Renal cortex interstitium (tissue), 11 donors: ENCODE results near the gene ARFGEF3. TPM values are rescaled to one million over a fixed set of nuclear protein-coding genes. Genes with fewer than 3 reads are reported as not detected.
"Not testable (repeated sequence)": the region's sequence is repeated elsewhere in the genome, so short reads cannot be mapped to it uniquely, and the experiment has no call there.

Source experiments
- DNase-seq, 11 donors: peaks; one replicate each; pipeline ENCODE4 v3.0.0-alpha.2; 2013; ENCODE audit warnings: low read depth in 9 of 11, low spot score in 4 of 11; ENCODE audit errors: extremely low read depth in 1 of 11
- polyA plus RNA-seq, 3 donors: library from polyadenylated mRNA; unstranded; fragments of 120-200 nt; gene quantifications; one replicate each; pipeline ENCODE4 v1.2.1, GENCODE V29; 2013; ENCODE audit not compliant: insufficient read length in 3 of 3

ARFGEF3 gene
- polyA plus RNA-seq, 3 donors, result 6.1 to 6.8 (median 6.7) TPM

- no peak for DNase-seq
Measured at GRCh38 chr6:138258991-138259390, 97.3 kb downstream of the ARFGEF3 start.

- no peak for DNase-seq
Measured at GRCh38 chr6:138261116-138261780, 99.5 kb downstream of the ARFGEF3 start.

GRCh38 chr6:138263963-138264362 is 102.2 kb downstream of the ARFGEF3 start:
- no peak for DNase-seq

- DNase-seq, result no peak
Measured at GRCh38 chr6:138264372-138264880, 102.7 kb downstream of the ARFGEF3 start.

- DNase-seq, result no peak
Measured at GRCh38 chr6:138266095-138266494, 104.4 kb downstream of the ARFGEF3 start.

- DNase-seq, result no peak
Measured at GRCh38 chr6:138267971-138268895, 106.5 kb downstream of the ARFGEF3 start.

- DNase-seq, result no peak
Measured at GRCh38 chr6:138271451-138271850, 109.7 kb downstream of the ARFGEF3 start.

GRCh38 chr6:138272533-138273315 is 111.0 kb downstream of the ARFGEF3 start:
- DNase-seq, result no peak

GRCh38 chr6:138275976-138276375 is 114.2 kb downstream of the ARFGEF3 start:
- DNase-seq, result no peak

- DNase-seq, result no peak
Measured at GRCh38 chr6:138277835-138278234, 116.1 kb downstream of the ARFGEF3 start.

GRCh38 chr6:138278326-138278725 is 116.6 kb downstream of the ARFGEF3 start:
- DNase-seq, result no peak

GRCh38 chr6:138285800-138286199 is 124.1 kb downstream of the ARFGEF3 start:
- no peak for DNase-seq

GRCh38 chr6:138286698-138287097 is 125.0 kb downstream of the ARFGEF3 start:
- no peak for DNase-seq

- peak in 1 of 11 donors; percentile 7 for DNase-seq
Measured at GRCh38 chr6:138287144-138287955, 125.6 kb downstream of the ARFGEF3 start.

- DNase-seq, result not testable (repeated sequence)
Measured at GRCh38 chr6:138288428-138289085, 126.8 kb downstream of the ARFGEF3 start.

GRCh38 chr6:138289739-138290138 is 128.0 kb downstream of the ARFGEF3 start:
- peak in 1 of 11 donors; percentile 7 for DNase-seq

GRCh38 chr6:138290423-138290962 is 128.8 kb downstream of the ARFGEF3 start:
- no peak for DNase-seq
